T-helper 2 cell (primary cell): ENCODE results near the gene ZCCHC7.
"Not testable (repeated sequence)": the region's sequence is repeated elsewhere in the genome, so short reads cannot be mapped to it uniquely, and the experiment has no call there.

ENCODE experiments used
- DNase-seq, 5 experiments: peaks; one replicate each; pipeline versions ENCODE4 v3.0.0 to v3.0.0-alpha.2; 2012 to 2022

Gene ZCCHC7

GRCh38 chr9:37255944-37256862 is 135.8 kb downstream of the ZCCHC7 start:
- DNase-seq = no peak

DNA sequence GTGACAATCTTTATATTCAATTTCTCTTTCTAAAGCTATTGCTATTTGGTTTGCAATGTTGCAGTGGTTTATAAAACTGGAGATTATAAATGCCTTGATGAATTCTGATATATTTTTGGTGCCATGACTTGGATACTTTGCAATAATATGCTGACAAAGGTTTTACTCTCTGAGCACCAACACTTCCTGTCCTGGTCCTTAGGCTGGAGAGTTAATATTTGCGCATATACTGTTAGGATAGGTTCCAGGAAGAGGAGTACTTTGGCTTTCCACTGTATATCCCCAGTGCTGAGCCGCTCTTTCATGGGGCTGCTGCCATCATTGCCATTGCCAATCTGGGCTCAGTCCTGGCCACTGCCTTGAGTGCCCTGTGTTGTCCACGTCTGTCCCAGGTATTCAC is 139.6 kb downstream of the ZCCHC7 start:
- no peak for DNase-seq

DNA sequence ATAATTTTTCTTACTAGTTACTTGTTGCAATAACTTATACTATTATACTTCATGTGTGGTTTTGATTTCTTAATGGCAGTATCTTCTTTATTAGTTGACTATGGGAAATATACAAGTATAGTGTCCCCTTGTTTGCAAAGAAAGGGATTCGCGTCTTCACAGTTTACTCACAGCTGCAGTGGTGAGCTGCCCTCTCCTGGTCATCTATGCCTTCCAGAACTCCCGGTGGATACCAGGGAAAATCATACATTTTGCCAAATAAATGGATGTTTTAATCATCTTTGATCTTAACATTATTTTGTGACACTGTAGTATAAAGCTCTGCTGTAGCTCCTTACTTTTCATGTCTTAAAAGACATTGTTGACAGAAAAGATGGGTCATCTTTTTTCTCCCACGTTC is 142.0 kb downstream of the ZCCHC7 start:
- DNase-seq = no peak

DNA sequence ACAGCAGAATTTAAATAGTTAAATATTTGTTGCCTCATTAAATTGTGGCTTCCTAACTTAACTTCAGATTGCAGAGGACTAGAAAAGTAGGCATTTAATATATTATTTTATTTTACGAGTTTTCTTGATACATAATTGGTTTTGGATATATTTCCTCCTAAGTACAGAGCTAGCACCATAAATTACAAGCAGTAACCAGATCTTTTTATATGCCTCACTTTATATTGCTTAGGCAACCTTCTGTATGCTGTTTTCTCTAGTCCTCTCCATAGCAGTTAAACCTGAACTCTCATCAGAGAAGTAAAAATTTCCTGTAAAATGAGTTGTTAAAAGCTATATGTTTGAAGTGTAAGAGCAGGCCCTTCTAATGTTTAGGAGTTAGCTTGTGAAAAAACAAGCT is 144.2 kb downstream of the ZCCHC7 start:
- no peak for DNase-seq

DNA sequence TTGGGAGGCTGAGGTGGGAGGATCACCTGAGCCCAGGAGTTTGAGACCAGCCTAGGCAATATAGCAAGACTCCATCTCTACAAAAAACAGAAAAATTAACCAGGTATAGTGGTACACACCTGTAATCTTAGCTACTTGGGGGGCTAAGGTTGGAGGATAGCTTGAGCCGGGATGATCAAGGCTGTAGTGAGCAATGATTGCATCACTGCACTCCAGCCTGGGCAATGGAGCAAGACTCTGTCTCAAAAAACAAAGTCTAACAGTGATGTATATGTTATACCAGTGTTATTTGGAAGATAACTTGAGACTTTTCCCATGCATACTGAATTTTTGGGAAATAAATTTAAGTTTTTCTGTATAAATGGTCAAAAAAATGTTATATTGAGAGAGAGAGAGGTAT is 146.3 kb downstream of the ZCCHC7 start:
- DNase-seq = no peak

DNA sequence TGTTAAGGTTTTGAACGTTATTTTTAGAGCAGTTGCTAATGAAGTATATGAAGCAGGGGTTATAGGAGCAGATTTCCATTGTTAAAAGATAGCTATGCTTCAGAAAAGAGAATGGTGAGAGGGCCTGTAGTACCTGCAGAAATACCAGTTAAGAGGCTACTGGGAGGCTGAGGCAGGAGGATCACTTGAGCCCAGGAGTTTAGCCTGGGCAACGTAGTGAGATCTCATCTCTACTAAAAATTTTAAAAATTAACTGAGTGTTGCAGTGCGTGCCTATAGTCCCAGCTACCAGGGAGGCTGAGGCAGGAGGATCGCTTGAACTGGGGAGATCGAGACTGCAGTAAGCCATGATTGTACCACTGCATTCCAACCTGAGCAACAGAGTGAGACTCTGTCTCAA is 148.8 kb downstream of the ZCCHC7 start:
- no peak for DNase-seq

DNA sequence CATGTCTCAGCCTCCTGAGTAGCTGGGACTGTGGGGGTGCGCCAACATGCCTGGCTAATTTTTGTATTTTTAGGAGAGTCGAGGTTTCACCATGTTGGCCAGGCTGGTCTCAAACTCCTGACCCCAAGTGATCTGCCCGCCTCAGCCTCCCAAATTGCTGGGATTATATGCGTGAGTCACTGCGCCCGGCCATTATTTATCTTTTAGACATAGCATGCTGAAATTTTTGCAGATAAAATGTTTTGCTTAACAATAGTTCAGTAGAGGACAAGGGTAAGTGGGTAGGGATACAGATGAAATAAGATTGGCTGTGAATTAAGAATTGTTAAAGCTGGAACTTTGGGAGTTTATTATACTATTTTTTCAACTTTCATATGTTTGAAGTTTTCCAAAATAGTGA is 151.3 kb downstream of the ZCCHC7 start:
- no peak for DNase-seq

GRCh38 chr9:37273595-37273994 is 153.2 kb downstream of the ZCCHC7 start:
- no peak for DNase-seq

DNA sequence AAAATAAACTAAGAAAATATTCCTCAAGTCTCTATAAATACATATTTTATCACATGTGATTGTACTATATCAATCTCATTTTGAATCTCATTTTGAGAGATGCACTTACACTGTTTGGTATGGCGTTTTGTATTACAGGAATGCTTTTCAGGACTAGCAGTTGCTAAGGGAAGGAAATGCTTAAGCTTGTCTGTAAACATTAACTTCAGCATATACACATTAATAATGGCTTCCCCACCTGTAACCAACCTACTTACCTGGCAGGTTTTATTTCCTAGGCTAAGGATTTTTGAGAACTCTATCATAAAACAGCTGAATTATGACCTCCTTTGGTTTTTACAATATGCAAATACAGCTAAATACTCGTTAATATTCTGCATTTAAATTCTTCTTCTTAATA is 161.2 kb downstream of the ZCCHC7 start:
- no peak for DNase-seq

GRCh38 chr9:37283730-37284325 is 163.5 kb downstream of the ZCCHC7 start:
- no peak for DNase-seq

DNA sequence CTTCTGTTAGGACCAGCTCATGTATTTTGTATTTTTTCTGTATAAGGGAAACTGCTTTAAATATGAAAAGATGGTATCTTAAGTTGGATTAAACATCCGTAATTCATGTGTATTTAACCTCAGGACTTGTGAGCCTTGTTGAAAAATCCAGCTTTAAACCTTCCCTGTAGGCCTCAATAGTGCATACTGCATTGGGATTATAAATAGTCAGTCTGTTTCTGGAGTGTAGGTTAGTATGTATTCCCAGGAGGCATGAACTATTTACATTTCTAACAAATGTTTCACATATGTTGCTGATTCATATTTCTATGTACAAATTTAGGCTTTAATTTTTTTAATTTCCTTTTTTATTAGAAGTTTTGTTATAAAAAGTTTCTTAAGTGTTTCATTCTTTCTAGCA is 164.3 kb downstream of the ZCCHC7 start:
- no peak for DNase-seq

DNA sequence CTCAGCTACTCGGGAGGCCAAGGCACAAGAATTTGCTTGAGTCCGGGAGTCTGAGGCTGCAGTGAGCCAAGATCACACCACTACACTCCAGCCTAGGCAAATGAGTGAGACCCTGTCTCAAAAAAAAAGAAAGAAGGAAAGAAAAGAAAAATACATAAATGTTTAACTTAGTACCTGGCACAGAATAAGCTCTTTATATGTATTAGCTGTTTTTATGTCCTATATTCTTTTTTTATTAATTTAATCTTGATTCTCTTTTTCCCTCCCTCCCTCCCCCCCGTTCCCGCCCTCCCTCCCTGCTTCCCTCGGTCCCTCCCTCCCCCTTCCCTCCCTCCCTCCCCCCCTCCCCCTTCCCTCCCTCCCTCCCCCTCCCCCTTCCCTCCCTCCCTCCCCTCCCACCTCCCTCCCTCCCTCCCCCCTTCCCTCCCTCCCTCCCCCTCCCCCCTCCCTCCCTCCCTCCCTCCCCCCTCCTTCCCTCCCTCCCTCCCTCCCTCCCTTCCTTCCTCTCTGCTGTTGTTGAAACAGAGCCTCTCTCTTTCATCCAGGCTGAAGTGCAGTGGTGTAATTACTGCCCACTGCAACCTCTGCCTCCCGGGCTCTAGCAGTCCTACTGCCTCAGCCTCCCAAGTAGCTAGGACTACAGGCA is 166.3 kb downstream of the ZCCHC7 start:
- no peak for DNase-seq

GRCh38 chr9:37287317-37287716 is 166.9 kb downstream of the ZCCHC7 start:
- no peak for DNase-seq

- DNase-seq = no peak
These were observed 169.3 kb downstream of the ZCCHC7 start for GRCh38 chr9:37289631-37290030.

- no peak for DNase-seq
These were observed 170.1 kb downstream of the ZCCHC7 start for GRCh38 chr9:37290366-37290939.

DNA sequence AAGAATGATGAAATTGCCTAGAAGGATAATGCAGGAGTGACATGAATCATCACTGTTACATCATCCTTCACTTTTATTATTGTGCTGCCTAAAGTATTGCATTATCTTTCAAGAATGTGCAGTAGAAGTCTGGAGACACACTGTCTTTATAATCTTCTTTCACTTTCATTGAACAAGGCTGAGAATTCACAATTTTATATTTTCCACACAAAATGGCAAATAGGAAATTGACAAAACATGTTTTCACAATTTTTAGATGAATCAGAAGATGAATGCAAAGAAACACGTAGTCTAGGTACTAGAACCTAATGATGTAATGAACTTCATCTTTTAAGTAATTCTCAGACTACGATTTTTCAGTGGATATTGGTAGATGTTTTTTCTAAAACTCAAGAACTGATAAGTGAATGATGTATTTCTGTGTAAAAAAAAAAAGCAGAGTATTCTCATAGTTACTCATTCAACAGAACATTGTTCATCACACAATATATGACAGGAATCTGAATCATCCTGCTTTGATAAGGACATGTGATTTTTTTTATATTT is 170.6 kb downstream of the ZCCHC7 start:
- no peak for DNase-seq

DNA sequence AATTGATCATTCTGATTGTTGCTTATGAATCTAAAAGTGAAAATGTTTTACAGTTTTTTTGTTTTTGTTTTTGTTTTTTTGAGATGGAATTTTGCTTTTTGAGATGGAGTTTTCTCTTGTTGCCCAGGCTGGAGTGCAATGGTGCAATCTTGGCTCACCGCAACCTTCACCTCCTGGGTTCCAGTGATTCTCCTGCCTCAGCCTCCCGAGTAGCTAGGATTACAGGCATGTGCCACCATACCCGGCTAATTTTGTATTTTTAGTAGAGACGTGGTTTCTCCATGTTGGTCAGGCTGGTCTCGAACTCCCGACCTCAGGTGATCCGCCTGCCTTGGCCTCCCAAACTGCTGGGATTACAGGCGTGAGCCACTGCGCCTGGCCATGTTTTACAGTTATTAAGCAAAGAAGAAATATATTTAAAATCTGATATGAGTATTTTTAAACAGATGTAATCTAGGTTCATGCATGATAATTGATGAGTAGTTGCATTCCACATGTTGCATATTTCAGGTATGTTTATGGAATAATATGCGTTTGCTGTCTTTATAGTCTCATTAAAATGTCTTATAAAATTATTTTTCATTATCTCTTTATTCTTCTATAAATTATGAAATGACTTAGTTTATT is 171.4 kb downstream of the ZCCHC7 start:
- not testable (repeated sequence) for DNase-seq

GRCh38 chr9:37292896-37293295 is 172.5 kb downstream of the ZCCHC7 start:
- DNase-seq = no peak

GRCh38 chr9:37293664-37294524 is 173.5 kb downstream of the ZCCHC7 start:
- DNase-seq = no peak

GRCh38 chr9:37295178-37295577 is 174.8 kb downstream of the ZCCHC7 start:
- DNase-seq = no peak

DNA sequence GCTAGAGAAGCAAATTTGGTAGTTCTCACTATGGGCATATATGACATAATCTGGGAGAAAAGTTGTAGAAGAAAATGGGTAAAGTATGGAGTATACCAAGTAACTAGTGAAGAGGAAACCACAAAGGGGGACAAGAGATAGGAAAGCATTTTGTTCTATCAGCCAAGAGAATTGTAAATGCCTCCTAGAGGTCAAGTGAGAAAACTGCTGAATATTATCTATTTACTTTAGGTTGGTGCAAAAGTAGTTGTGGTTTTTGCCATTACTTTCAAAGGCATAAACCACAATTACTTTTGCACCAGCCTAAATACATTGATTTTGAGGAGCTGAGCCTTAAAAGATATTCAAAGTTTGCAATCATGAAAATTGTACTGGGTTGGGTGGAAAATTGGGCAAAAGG is 175.4 kb downstream of the ZCCHC7 start:
- peak in 1 of 5 experiments; percentile 18 for DNase-seq

DNA sequence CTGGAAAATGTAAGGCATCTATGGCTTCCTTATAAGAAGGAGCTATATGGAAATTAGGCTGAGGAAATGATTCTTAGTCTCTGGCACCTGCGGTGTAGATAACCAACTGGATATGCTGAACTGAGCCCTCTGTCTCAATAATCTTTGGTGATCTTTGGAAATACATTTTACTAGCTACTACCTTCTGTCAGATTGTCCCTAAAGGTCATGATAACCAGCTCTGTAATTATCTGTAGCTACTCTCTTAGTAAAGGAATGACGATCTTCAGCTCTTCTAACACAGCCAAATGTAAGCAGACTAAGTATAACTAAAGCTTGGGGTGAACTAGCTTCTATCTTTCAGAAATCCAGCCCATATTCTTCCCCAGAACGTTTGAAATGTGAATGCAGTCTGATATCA is 177.2 kb downstream of the ZCCHC7 start:
- no peak for DNase-seq
